ENCODE data around the gene HIPK2.

GRCh38 chr7:139821349-139822105 lies 43.7 kb upstream of the HIPK2 start:
- TF ChIP-seq CTCF (conservative IDR thresholded peaks at IDR 0.05) (no peak), EZH2 (IDR thresholded peaks at IDR 0.05; ENCODE audit: low read depth) (no peak)
